Stimulated activated CD8-positive, alpha-beta memory T cell treated with anti-CD3 and anti-CD28 coated beads, Interleukin-7, amount 100 ng/mL, for 48 hours (primary cell): ENCODE results near the gene PFKFB2.
A peak's percentile ranks its signal among the peaks of the same experiment; 100 is the strongest.
"Not testable (repeated sequence)": the region's sequence is repeated elsewhere in the genome, so short reads cannot be mapped to it uniquely, and the experiment has no call there.

Experiments
- DNase-seq, 2 donors: peaks; one replicate each; pipeline ENCODE4 v3.0.0-alpha.2; 2020; ENCODE audit warnings: low read depth in 1 of 2; ENCODE audit errors: extremely low read depth in 1 of 2

The PFKFB2 gene

DNA sequence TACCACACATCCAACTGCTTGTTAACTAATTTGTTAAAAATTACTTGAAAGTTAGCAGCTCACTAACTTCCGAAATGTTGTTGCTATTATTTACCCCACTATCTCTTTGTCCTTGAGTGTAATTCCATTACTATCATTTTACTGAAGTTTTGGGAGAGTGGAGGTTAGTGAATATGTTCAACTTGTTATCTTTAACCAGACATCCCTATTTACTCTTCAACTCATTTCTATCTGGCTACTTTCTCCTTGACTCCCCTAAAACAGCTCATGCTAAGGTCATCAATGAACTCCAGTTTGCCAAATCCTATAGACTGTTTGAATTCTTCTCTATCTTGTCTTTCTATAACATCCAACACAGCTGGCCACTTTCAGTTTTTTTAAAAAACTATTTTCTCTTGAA lies 16.2 kb upstream of the PFKFB2 start:
- no peak for DNase-seq

DNA sequence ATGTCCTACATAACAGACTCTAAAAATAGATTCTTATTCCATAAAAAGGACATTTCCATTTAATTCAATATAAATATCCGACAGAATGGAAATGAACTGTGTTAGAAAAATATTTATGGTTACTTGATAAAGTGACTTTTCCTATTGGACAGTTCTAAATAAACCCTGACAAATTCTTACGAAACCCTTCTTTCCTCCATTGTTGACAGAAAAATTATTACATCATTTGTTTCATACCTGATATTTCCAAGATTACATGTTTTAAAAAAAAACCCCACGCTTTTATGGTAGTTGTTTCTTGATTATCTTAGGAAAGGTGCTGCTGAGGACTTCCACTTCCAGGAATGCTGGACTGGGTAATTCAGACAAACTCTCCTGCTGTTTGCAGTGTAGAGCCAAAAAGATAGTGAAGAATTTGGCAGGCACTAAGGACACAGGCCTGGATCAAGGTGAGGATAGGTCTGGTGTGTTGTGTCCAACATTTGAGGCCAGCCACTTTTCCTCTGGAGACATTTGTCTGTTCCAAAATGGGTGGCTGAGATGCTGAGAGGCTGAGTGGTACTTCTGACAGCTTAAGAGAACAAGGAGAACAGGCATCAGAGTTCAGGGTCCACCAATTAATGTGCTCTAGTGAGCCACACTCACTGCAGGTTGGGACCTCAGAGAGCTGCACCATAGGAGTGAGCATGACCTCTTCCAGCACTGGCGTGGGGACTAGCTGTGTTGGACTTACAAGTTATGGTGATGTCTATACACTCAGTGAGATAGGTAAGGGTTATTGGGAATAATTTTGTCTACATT lies 13.5 kb upstream of the PFKFB2 start:
- DNase-seq: no peak

DNA sequence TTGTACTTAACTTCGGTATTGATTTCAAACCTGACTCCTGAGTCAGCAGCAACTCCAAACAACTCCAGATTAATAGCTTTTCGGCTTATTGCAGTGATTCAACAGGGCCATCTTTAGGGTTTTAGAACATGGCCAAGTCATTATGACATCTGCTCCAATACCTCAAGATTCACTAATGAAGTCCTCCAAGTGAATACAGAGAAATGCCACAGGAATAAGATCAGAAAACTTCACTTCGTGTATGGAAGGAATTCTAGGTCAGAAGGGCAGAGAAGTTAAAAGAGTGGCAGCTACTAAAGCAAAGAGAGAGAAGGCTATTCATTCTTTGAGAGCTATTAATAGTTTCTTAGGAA lies 12.9 kb upstream of the PFKFB2 start:
- no peak for DNase-seq

DNA sequence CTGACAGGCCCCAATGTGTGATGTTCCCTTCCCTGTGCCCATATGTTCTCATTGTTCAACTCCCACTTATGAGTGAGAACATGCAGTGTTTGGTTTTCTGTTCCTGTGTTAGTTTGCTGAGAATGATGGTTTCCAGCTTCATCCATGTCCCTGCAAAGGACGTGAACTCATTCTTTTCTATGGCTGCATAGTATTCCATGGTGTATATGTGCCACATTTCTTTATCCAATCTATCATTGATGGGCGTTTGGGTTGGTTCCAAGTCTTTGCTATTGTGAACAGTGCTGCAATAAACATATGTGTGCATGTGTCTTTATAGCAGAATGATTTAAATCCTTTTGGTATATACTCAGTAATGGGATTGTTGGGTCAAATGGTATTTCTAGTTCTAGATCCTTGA lies 11.7 kb upstream of the PFKFB2 start:
- DNase-seq: not testable (repeated sequence)

DNA sequence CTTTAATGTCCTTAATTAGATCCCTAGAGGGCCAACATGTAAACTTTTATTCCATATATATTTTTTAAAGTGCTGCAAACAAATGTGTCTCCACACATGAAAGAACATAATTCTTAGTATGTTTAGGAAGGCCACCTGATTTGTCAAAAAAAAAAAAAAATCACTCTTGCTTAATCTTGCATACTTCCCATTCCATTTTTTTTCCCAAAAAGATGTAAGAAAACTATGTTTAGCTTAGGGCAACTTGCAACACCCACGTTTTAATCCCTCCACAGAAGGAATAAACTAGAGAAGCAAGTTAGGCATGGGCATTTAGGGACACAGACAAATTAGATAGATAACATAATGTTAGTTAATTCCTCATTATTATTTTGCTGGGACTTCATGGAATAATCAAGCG lies 7.6 kb upstream of the PFKFB2 start:
- no peak for DNase-seq

DNA sequence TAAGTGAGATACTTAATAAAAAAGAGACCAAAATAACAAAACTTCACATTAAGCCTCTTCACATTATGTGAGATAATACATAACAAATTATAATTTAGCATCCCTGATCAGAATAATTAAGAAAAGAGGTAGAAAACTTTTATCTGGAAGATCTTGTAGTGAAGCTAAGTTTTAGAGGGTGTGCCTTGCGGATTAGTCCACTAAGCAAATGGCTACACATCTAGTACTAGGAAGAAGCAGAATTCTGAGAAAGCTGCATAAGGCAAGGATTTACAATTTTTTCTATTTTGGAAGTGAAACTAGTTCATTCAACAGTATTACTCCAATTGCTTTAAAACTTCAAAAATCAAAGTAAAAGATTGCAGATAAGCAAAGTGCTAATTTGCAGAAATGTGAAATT lies 5.6 kb upstream of the PFKFB2 start:
- no peak for DNase-seq

DNA sequence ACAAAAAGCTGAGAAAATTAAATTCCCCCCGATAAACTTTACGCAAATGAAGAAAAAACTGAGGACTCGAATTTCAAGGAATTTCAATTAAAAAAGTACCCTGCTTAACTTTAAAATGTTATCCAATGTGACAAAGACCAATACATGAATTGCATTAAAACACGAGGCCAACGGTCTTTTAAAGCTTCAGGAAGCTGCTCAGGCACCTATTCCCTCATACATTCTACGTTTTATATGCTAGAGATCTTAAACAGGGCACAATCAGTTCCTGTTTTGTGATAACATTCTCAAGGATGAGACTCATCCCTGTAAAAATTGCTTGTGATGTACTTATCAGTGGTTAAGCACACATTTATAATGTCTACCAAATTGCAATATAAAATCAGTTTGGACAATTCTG lies 5.0 kb upstream of the PFKFB2 start:
- no peak for DNase-seq

DNA sequence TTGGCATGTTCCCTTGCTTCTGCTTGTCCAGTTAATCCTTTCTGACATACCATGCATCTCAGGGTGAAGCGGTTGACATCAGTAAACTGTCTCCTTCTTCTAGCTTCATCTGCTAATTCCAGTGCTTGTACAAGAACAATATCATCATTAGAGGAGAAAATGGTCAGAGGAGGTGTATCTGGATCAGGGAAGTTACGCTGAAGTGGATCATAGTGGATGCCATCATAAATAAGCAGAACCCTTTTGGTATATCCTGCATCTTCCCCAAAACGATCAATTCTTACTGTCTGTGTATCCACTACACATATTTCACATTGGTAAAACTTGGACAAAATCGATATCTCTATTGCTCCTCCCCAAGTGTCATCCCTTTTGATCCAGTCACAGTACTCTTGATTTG lies 4.0 kb upstream of the PFKFB2 start:
- no peak for DNase-seq

DNA sequence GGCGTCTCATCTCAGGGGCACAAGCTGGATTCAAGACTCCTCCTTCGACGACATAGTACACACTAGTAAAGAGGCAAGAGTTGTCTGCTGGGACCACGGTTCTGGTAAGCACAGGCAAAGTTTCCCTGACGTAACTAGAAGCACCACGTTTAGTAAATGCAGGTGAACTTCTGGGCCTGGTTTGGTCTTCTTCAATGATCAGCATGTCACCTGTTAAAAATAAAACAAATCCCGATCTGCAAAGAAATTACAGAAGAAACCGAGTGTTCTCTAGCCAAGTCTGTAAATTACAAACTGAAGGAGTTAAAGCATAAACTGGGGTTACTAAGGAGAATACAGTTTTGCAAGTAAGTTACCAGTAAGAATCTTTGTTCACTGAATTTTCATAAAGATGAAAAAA lies 3.6 kb upstream of the PFKFB2 start:
- DNase-seq: no peak

DNA sequence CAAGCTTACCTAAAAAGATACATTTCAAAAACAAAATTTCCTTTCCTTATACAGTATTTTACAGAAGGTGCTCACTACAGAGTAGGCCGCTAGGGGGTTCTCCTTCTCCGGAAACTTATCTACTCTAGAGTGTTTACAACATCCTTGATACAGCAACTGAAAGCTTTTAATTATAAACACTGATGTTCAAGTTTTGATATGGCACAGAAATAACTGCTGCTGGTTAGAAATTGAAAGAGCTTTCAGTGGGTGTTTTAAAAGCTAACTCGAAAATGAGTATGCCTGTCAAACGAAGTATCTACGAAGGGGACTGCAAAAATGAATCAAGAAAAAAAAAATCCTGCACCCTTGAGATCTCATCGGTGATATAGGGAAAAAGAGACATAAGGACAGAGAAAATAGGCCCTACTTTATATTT lies 3.1 kb upstream of the PFKFB2 start:
- DNase-seq: peak in 1 of 2 donors; percentile 25

DNA sequence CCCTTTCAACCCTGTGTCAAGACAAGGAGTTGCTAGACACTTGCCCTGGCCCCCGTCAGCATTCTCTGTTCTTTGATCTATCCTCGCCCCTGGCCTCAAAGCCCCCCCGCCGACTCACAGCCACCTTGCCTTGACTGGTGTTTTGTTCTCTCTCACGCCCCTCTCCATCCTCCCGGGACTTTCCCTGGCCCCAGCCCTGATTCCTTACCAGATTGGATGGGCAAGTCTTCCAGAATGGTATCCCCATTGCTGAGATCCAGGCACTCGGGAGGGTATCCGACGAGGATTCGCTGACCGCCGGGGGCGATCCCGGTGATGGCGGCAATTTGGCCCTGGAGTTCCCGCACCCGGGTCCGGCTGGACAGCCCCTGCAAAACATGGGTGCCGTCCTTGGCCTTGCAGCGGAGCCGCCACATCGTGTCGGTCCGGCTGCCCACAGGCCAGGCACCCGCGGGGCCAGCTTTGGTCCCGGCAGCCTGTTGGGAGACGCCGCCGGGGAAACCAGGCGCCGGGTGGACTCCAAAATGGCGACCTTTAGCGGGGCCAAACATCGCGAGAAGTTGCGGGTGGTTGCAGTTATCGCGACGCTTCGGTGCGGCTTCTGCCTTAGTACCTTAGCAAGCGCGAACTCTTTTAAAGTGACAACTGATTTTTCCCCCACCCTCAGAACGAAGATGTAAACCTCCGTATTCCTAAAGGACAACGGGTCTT lies 2.4 kb upstream of the PFKFB2 start:
- peak; percentile 75 to 82 for DNase-seq

DNA sequence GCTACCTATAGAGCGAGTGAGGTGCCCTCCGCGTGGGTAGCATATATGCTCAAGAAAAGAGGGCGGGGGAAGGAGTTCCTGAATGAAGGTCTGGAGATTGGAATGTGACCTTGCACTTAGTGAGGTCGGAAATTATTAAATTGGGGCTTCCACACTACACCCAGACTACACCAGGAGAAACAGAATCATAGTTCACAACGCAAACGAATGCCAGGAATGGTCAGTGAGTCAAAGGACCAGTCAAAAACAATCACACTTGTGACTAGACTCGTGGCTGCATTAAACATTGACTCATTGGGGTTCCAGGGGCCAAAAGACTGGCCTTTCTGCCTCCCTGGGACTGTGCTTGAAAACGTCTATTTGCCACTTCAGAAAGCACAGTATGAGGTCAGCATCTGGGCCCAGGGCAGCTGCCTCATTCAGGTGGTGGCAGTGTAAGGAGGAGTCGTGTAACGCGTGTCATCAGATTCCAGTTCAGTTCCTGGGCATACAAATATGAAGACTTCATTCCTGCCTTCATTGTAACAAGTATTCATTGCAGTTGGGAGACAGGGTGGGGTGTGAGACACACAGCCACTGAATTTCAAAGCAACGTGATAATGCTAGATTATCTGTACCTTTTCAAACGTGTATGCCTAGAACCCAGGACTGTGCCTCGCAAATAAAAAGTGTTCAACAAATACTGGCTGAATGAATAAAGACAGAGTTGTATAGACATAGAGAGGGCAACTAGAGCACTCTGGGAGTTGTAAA lies 1.7 kb upstream of the PFKFB2 start, which contains the start of gene YOD1:
Gene YOD1 (minus strand): TSS at position 18 of the 753 bp plus-strand sequence. CDS start 178 bp downstream, outside the sequence.
- DNase-seq: peak in 1 of 2 donors; percentile 16

DNA sequence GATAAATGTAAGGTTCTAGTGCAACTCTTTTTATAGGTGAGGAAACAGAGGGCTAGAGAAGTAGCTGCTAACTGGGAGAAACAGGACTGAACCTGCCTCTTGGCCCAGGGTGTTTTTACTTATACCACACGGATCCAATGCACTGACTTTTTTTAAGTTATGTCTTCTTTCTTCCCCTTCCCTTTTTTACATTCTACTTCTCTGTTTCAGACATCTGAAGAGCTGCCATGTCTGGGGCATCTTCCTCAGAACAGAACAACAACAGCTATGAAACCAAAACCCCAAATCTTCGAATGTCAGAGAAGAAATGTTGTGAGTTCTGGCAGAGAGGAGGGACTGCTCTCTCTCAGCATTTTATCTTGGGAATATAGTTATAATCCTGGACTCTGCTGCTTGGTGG lies 1.4 kb downstream of the PFKFB2 start:
- DNase-seq: no peak

DNA sequence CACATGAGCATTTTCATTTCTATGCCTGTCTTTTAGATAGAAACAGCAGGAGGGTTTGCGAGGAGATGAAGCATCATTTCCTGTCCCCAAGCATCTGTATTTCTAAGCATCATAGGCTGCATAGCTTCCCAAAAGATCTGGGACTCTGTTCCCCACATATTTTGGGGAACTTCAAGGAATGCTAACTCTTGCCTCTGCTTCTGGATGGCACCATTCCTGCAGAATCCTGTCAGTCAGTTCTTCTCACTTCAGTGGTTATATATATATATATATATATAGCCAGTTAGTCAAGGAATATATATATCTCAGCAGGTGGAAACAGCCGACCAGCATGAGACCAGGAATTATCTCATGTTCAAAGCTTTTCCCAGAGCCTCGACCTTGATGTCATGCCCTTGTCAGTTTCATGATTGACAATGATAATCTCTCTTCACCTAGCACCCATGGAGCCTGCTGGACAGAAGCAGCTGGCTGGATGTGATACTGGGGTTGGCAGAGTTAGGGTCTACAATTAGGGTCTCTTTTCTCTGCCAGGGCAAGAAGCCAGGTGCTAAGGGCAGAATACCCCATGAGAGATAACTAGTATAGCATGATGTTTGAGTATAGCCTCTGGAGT lies 2.4 kb downstream of the PFKFB2 start:
- DNase-seq: no peak

DNA sequence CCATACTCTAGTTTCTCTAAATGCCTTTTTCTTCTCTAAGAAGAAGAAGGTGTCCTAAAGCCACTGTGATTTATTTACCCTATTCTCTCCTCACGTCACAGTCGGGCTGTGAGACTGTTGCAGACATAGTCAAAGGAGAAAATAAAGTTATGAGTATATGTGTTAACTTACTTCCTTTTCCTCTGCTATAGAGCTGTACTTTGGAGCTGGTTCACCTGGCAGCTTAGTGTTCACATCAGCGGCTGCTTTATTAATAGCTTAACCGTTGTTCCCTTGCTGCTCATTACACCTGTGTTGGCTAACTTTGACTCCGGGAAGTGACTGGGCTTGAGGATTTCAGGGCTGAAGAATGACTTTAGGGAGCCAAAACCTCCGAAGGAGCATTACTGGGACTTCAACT lies 3.6 kb downstream of the PFKFB2 start:
- DNase-seq: no peak

DNA sequence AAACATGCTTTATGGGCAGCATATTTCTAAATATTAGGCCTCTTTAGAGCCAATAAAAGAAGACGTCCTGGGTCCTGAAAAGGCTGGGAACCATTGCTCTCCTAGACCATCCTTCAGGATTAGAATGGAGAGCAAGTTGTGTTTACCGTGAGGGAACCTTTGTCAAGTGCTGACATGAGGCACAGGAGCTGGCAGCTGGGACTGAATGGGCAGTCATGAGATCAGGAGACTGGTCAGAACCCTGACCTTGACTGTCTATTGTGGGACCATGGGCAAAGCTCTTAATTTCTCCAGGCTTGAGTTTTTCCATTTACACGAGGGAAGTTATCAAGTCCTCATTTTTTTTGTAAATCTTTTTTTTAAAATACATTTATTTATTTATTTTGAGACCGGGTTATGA lies 5.2 kb downstream of the PFKFB2 start:
- no peak for DNase-seq

DNA sequence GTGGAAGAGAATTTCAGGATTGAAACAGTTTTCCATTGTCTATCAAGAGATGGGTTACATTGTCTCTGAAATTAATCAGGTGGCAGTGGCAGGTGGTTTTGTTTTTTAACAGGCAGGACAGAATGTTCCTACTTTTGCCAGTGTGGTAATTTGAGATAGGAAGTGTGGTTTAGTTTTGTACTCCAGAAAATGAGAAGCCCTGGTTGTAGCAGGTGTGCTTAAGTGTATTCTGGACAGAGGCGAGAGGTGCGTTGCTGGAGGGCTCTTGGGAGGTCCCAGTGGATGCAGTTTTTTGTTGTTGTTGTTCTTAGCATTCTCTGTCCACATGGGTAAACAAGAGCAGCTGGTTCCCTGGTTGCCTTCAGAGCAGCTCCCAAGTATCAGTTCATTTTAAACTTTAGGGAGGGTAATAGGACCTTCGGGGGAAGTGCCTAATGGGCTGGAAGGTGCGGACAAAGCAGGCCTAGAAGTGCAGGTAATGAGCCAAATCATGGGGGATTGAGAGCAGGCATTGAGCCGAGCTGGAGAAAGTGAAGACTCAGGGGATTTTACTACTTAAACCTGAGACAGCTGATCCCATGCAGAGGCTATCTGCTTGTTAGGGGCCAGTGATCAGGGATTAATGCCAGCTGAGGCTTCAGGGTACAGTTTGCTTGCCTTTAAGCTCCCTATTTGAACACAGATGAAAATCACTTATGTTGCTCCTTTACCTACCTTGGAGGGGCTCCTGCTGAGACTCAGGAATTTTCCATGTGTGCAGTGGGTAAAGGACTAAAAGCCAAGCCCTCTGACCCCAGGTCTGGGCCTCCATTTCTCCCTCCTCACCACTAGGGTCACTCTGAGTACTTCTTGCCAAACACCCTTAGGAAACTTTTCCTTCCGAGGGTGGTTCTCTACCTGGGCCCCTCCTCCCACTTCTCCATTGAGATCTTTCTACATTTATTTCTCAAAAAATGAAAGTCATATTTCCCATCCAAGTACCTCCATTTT lies 6.1 kb downstream of the PFKFB2 start:
- no peak for DNase-seq

DNA sequence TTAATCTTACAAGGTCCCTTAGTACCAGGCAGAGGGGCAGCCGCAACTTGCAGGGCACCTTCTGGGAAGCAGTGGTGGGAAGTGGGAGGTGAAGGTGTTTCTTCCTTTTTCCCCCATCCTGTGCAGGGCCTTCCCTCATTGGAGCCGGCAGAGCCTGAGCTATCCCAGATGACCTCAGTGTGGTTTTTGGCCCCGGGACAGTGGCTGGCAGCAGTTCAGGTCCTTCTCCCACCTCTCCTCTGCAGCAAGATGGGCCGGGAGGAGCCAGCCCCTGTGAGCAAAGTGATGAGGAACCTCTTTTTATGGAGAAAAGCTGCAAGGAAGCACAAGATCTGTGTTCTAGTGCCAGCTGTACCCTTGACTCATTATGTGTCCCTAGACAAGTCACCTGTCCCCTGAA lies 6.8 kb downstream of the PFKFB2 start:
- DNase-seq: no peak

DNA sequence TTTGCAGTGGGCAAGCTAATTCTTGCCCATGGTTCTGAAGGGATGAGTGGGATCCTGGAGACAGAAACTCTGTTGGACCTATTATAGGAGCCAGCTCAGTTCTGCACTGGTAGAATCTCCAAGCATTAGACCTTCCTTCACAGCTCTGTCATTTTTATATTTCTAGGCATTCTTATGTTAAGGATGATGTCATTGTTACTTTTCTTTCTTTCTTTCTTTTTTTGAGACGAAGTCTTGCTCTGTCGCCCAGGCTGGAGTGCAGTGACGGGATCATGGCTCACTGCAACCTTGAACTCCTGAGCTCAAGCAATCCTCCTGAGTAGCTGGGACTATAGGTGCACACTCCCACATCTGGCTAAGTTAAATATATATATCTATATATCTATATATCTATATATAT lies 7.5 kb downstream of the PFKFB2 start:
- DNase-seq: no peak

DNA sequence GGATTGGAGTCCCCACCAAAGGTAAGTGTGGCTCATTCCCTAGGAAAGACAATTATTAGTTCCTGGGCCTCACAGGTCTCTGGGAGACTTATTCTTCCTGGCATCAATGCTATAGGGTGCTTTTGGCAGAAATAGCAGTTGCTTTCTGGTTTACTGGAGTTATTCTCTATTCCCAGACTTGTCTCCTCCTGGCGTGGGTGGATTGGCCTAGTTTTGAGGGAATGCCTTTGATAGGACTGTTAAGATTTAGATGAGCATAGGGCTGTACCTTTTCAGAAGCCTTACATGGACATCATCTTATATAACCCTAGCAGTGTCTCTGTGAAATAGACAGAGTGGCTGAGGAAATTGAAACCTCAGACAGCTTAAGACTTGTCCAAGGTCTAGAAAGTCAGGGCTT lies 9.0 kb downstream of the PFKFB2 start:
- no peak for DNase-seq
